Measurements from ENCODE around the gene TMEM244. TPM values are rescaled to one million over a fixed set of nuclear protein-coding genes. Genes with fewer than 3 reads are reported as not detected.
"Not testable (repeated sequence)": the region's sequence is repeated elsewhere in the genome, so short reads cannot be mapped to it uniquely, and the experiment has no call there.

Gene TMEM244
- total RNA-seq, 1 donor from 2014 or later = not detected

- DNase-seq (ENCODE audit: extremely low read depth, low read depth, low spot score) = no peak
Observed at GRCh38 chr6:129818251-129818650, 42.9 kb downstream of the TMEM244 start.

DNA sequence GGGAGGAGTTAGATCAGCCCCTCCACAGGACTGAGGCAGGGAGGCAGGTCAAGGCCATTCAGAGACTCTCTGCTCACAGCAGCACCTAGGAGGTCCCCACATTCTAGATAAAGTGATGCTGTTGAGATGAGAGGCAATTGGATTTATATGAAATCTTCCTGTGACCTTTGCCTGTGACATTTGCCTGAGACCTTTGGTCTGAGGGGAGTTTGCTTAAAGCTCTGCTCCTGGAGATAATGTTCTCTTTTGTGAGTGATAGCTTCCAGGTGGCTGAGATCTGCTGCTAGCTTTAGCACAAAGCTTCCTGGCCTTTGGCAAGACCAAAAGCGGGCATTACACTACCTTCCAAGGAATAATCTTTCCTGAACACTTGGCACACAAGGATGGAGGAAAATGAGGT is 43.3 kb downstream of the TMEM244 start:
- no peak for DNase-seq (ENCODE audit: extremely low read depth, low read depth, low spot score)

GRCh38 chr6:129817332-129817731 is 43.8 kb downstream of the TMEM244 start:
- no peak for DNase-seq (ENCODE audit: extremely low read depth, low read depth, low spot score)

DNA sequence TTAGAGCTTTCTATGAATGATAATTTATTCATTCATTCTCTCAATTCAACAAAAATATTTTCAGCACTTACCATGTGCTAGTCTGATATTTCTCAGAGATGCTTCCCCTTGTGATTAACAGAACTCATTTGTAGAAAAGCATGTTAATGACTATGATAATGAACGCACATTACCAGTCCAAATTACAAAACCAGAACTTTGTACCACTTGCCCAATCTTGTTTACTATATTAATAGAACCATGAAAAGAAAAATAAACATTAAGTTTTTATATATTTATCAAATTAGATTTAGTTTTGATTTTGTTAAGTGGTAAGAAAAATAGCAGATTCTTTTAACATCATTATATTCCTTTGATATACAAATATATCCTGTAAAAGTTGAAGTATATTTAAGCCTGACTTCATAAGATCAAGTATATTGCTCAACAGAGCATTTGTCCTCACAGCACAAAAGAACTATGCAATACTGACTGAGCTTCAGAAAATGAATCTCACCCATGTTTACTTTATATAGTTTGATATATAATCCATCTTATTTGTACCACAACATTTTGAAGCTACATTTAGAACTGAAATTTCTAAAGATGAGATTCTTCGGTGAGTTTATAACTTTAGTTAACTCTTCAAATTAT is 48.9 kb downstream of the TMEM244 start:
- DNase-seq (ENCODE audit: extremely low read depth, low read depth, low spot score) = no peak

DNA sequence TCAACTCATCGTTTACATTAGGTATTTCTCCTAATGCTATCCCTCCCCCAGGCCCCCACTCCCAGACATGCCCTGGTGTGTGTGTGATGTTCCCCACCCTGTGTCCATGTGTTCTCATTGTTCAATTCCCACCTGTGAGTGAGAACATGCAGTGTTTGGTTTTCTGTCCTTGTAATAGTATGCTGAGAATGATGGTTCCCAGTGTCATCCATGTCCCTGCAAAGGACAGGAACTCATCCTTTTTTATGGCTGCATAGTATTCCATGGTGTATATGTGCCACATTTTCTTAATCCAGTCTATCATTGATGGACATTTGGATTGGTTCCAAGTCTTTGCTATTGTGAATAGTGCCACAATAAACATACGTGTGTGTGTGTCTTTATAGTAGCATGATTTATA is 54.0 kb downstream of the TMEM244 start:
- not testable (repeated sequence) for DNase-seq (ENCODE audit: extremely low read depth, low read depth, low spot score)

- DNase-seq (ENCODE audit: extremely low read depth, low read depth, low spot score) = not testable (repeated sequence)
Observed at GRCh38 chr6:129802920-129803319, 58.2 kb downstream of the TMEM244 start.

GRCh38 chr6:129801909-129802308 is 59.2 kb downstream of the TMEM244 start:
- no peak for DNase-seq (ENCODE audit: extremely low read depth, low read depth, low spot score)

GRCh38 chr6:129795261-129795660 is 65.9 kb downstream of the TMEM244 start:
- no peak for DNase-seq (ENCODE audit: extremely low read depth, low read depth, low spot score)

GRCh38 chr6:129793447-129793846 is 67.7 kb downstream of the TMEM244 start:
- no peak for DNase-seq (ENCODE audit: extremely low read depth, low read depth, low spot score)

DNA sequence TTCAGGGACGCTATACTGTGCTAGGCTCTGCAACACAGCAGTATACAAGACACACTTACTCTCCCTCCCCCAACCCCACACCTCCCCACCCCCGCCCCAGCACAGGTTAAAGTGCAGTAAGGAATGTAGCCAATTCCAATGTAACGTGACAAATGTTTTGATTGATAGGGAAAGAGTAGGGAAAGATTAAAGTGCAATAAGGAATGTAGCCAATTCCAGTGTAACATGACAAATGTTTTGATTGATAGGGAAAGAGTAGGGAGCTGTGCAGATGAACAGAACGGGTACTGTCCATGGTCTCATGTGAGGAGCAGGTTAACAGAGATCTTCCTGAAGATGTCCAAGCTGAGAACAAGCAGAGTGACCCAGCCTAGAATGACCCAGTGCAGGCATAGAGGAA is 69.1 kb downstream of the TMEM244 start:
- no peak for DNase-seq (ENCODE audit: extremely low read depth, low read depth, low spot score)

DNA sequence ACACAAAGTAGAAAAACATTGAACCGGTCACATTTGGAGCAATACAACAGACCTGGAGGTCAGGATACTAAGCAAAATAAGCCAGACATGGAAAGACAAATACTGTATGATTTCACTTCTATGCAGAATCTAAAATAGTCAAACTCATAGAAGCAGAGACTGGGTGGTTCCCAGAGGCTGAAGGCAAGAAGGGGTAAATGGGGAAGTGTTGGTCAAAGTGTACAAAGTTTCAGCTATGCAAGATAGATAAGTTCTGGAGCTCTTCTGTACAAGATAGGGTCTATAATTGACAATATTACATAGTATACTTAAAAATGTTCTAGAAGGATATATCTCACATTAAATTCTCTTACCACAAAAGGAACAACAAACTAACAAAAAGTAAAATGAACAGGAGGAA is 70.3 kb downstream of the TMEM244 start:
- DNase-seq (ENCODE audit: extremely low read depth, low read depth, low spot score) = no peak

GRCh38 chr6:129789974-129790373 is 71.1 kb downstream of the TMEM244 start:
- DNase-seq (ENCODE audit: extremely low read depth, low read depth, low spot score) = no peak

GRCh38 chr6:129787816-129788215 is 73.3 kb downstream of the TMEM244 start:
- no peak for DNase-seq (ENCODE audit: extremely low read depth, low read depth, low spot score)

GRCh38 chr6:129786548-129786947 is 74.6 kb downstream of the TMEM244 start:
- no peak for DNase-seq (ENCODE audit: extremely low read depth, low read depth, low spot score)

DNA sequence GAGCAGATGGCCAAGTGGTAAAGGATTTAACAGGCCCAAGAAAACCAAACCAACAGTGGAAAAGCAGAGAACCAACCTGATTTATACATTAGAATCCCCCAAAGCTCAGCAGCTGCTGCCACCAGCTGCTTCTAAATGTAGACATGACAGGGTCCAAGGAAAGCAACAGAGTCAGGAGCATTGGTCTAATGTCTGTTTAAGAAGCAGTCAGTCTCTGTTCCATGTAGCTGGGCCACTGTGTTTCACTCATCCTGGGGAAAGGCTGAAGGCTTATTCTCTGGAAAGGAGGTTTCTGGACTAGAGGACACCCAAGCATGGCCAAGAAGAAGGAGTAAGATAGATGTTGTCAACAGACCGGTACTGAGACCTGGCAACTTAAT is 75.4 kb downstream of the TMEM244 start:
- DNase-seq (ENCODE audit: extremely low read depth, low read depth, low spot score) = no peak

DNA sequence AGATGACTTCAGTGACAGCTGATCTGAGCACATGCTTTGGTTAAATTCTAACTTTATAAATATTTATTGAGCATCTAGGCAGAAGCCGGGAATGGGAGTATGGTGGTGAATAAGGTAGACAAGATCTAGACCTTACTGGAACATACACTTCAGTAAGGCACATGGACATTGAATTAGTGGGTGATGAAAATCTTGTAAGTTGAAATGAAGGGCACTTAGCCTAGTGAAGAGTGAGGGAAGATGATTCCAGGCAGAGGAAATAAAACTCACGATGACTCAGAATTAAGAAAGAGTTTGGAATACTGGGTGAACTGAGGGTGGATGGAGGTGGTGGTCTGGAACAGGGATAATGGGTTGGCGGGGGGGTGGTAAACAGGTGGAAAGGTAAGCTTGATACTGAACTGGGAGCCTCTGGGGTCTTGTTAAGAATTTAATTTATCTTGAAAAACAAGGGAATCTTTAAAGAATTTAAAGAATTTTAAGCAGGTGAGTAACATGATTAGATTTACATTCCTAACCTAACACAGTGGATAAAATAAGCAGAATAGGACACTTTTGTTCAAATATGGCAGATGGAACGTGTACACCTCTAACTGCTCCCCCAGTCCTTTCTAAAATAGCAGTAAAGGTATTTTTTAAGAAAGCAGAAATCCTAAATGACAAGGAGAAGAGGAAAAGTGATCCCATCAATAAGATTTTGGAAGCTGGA is 75.9 kb downstream of the TMEM244 start:
- no peak for DNase-seq (ENCODE audit: extremely low read depth, low read depth, low spot score)

Other genes starting within 250 kb of the TMEM244 start
- 46.6 TPM in 2 replicates for gene ARHGAP18, start 151.1 kb downstream of the TMEM244 start, total RNA-seq
- 14.8 and 21.1 TPM in 2 replicates for gene L3MBTL3, start 157.3 kb upstream of the TMEM244 start, total RNA-seq